HepG2 (cell line): ENCODE data around the gene FKBP5. TPM values are rescaled to one million over a fixed set of nuclear protein-coding genes. Genes with fewer than 3 reads are reported as not detected.
A peak's percentile ranks its signal among the peaks of the same experiment; 100 is the strongest.

Experiments used
- ATAC-seq: fragments of 200-7000 bp; cut with Tn5 transposase; 3 replicates; pipeline ENCODE4 v1.9.1; 2020; ENCODE audit warnings: mild to moderate bottlenecking, moderate library complexity
- BruUV-seq: library from RNA; stranded (reverse); fragments of 400-500 nt; replicated peaks from 2 replicates; lab custom pipeline; 2021; lab: Mats Ljungman, UMichigan
- CTCF ChIA-PET: fragments of 300-600 bp; formaldehyde crosslinking; extraction: SDS; loops from one replicate; lab custom pipeline; 2021; ENCODE audit warnings: low total read pairs, inconsistent platforms, low intra/inter-chr PET ratio; lab: Yijun Ruan, JAX
- POLR2A ChIA-PET: fragments of 350-600 bp; sonication (Branson Sonifier 250); formaldehyde crosslinking; loops from one replicate; lab custom pipeline; 2020; ENCODE audit warnings: antibody characterized with exemption, inconsistent platforms; lab: Yijun Ruan, JAX
- DNase-seq: peaks from one replicate; pipeline ENCODE4 v3.0.0-alpha.2; 2015; ENCODE audit warnings: low spot score
- FAIRE-seq: peaks from 3 replicates; lab custom pipeline; 2011; peaks lifted over from hg19 to GRCh38; lab: Jason Lieb, UNC
- H2AFZ ChIP-seq: one replicate; pipeline ENCODE4 v1.6.1; 2011; ENCODE audit warnings: low read length, inconsistent platforms
- H3K27ac ChIP-seq: fragments of 300-600 bp; 3 replicates; pipeline ENCODE4 v1.8.0; 2011; ENCODE audit warnings: mixed run types, mild to moderate bottlenecking, mixed read lengths, low read length, inconsistent platforms; ENCODE audit not compliant: insufficient read depth; ENCODE audit errors: extremely low read length
- H3K27me3 ChIP-seq, 2 experiments: fragments of 200-600 bp in 1 of 2; 2 replicates in 1 of 2; 3 replicates in 1 of 2; pipeline versions ENCODE4 v1.6.0 to v1.8.0; 2011; ENCODE audit warnings: low read length in 2 of 2, mild to moderate bottlenecking in 2 of 2, moderate library complexity in 2 of 2, inconsistent platforms in 1 of 2; ENCODE audit not compliant: insufficient read depth in 2 of 2, control insufficient read depth in 1 of 2
- H3K36me3 ChIP-seq, 2 experiments: fragments of 200-600 bp in 1 of 2; replicated peaks in 1 of 2; 2 replicates in 1 of 2; 3 replicates in 1 of 2; pipeline versions ENCODE4 v1.5.1 to v1.8.0; 2011; ENCODE audit warnings: low read length in 2 of 2, inconsistent platforms in 1 of 2; ENCODE audit not compliant: insufficient read depth in 2 of 2, control insufficient read depth in 1 of 2
- H3K4me1 ChIP-seq: 2 replicates; pipeline ENCODE4 v1.5.1; 2012; ENCODE audit warnings: low read length, inconsistent platforms; ENCODE audit not compliant: insufficient read depth
- H3K4me2 ChIP-seq: 2 replicates; pipeline ENCODE4 v1.6.0; 2011; ENCODE audit warnings: low read depth, low read length, inconsistent platforms
- H3K4me3 ChIP-seq, 3 experiments: fragments of 200-600 bp in 1 of 3; sonication (generic), shearing (Covaris generic) in 1 of 3; replicated peaks in 1 of 3; 2 replicates each; pipeline ENCODE4 v1.5.1; 2011 to 2016; ENCODE audit warnings: low read length in 3 of 3, inconsistent platforms in 2 of 3, low read depth in 2 of 3, mild to moderate bottlenecking in 2 of 3, control low read depth in 1 of 3, mixed read lengths in 1 of 3; ENCODE audit not compliant: insufficient read depth in 1 of 3
- H3K79me2 ChIP-seq: one replicate; pipeline ENCODE4 v1.6.1; 2011; ENCODE audit warnings: low read length, inconsistent platforms; ENCODE audit not compliant: insufficient read depth
- H3K9ac ChIP-seq: 2 replicates; pipeline ENCODE4 v1.6.0; 2011; ENCODE audit warnings: mild to moderate bottlenecking, low read depth, low read length, inconsistent platforms; ENCODE audit not compliant: insufficient read depth
- H3K9me3 ChIP-seq: 2 replicates; pipeline ENCODE4 v1.5.1; 2012; ENCODE audit warnings: mild to moderate bottlenecking, low read length
- H4K20me1 ChIP-seq: 2 replicates; pipeline ENCODE4 v1.6.0; 2011; ENCODE audit warnings: inconsistent platforms, mild to moderate bottlenecking, low read length, moderate library complexity; ENCODE audit not compliant: insufficient read depth
- CEBPB ChIP-seq: IDR thresholded peaks from 2 replicates; pipeline ENCODE4 v1.6.1; 2011; ENCODE audit warnings: low read depth, low read length, improper control_type of control experiment, borderline replicate concordance
- IKZF4 ChIP-seq: sonication (generic); formaldehyde crosslinking; IDR thresholded peaks from 2 replicates; pipeline ENCODE4 v1.5.1; 2020; ENCODE audit warnings: borderline replicate concordance, mild to moderate bottlenecking, low read depth, missing genetic modification reagents; ENCODE audit errors: not compliant biosample characterization
- KIAA2018 ChIP-seq: sonication (generic); formaldehyde crosslinking; IDR thresholded peaks from 2 replicates; pipeline ENCODE4 v1.5.0; 2020; ENCODE audit warnings: mild to moderate bottlenecking, missing genetic modification reagents, borderline replicate concordance
- LCORL ChIP-seq, 2 experiments: fragments of 450-650 bp in 1 of 2; sonication (generic) in 1 of 2; formaldehyde crosslinking in 1 of 2; IDR thresholded peaks; 2 replicates each; pipeline versions ENCODE4 v1.5.0 to v1.6.1; 2017 to 2020; ENCODE audit warnings: antibody characterized with exemption in 1 of 2, missing genetic modification reagents in 1 of 2
- MEIS1 ChIP-seq: sonication (generic); formaldehyde crosslinking; IDR thresholded peaks from 2 replicates; pipeline ENCODE4 v1.9.0; 2021; ENCODE audit warnings: mild to moderate bottlenecking, missing genetic modification reagents, moderate library complexity, borderline replicate concordance
- MLLT10 ChIP-seq: sonication (generic); formaldehyde crosslinking; IDR thresholded peaks from 2 replicates; pipeline ENCODE4 v1.4.0; 2020; ENCODE audit warnings: missing genetic modification reagents
- ZBTB42 ChIP-seq: sonication (generic); formaldehyde crosslinking; IDR thresholded peaks from 2 replicates; pipeline ENCODE4 v1.5.0; 2020; ENCODE audit warnings: mild to moderate bottlenecking, missing genetic modification reagents
- ZNF121 ChIP-seq: sonication (generic); formaldehyde crosslinking; IDR thresholded peaks from 2 replicates; pipeline ENCODE4 v1.5.0; 2020; ENCODE audit warnings: mild to moderate bottlenecking, missing genetic modification reagents
- ZNF446 ChIP-seq: sonication (generic); formaldehyde crosslinking; IDR thresholded peaks from 2 replicates; pipeline ENCODE4 v1.5.0; 2020; ENCODE audit warnings: mild to moderate bottlenecking, missing genetic modification reagents
- ZNF605 ChIP-seq: sonication (generic); formaldehyde crosslinking; IDR thresholded peaks from 2 replicates; pipeline ENCODE4 v1.8.0; 2022; ENCODE audit warnings: mild to moderate bottlenecking, missing genetic modification reagents
- WGBS: methylation state at CpG from one replicate; pipeline ENCODE4 v1.1.6; 2017; ENCODE audit warnings: low lambda C conversion rate; 5-methylcytosine and 5-hydroxymethylcytosine counted together
- in situ Hi-C: cut with HindIII; loops from 2 replicates; pipeline ENCODE4 v1.10.0; 2017; ENCODE audit warnings: low pct_unique_long_range_greater_than_20kb; ENCODE audit not compliant: extremely low pct_ligation_motif_present
- intact Hi-C: fragments of 100-400 bp; cut with micrococcal nuclease; formaldehyde crosslinking; loops from one replicate; pipeline ENCODE4 v1.10.0; 2022; ENCODE audit not compliant: unreplicated experiment
- polyA plus RNA-seq, 8 experiments: library from polyadenylated mRNA; depleted of rRNA in 3 of 8; stranded (reverse) in 7 of 8; unstranded in 1 of 8; fragments of >200 nt; fragmentation: Illumina TruSeq in 4 of 8; extraction: Trizol in 4 of 8; gene quantifications; 2 replicates each; pipeline versions ENCODE4 v1.2.1 to v1.2.3, GENCODE V29; 2011 to 2016; ENCODE audit warnings: low read depth in 4 of 8, missing spikeins in 1 of 8, mixed read lengths in 1 of 8; ENCODE audit not compliant: insufficient read depth in 1 of 8
- total RNA-seq, 5 experiments: library from RNA; depleted of rRNA; stranded (reverse); fragments of >200 nt; fragmentation: Illumina TruSeq; extraction: Trizol; gene quantifications; 2 replicates each; pipeline ENCODE4 v1.2.3, GENCODE V29; 2016; ENCODE audit warnings: low read depth in 1 of 5

The FKBP5 gene
- total and polyA plus RNA-seq, 2 of the 13 experiments (the other 11 are each of a cell fraction or from before 2014, with no cell fraction given), result 8.0 to 17.4 TPM

GRCh38 chr6:35590622-35591066 is 98.1 kb downstream of the FKBP5 start:
- intact Hi-C loops, result no loop called here
- DNase-seq (no peak), FAIRE-seq (no peak), ATAC-seq (no peak)
- H2AFZ ChIP-seq, result no peak overlapping the region
- no peak overlapping the region for H3K4me2 ChIP-seq
- H3K4me3 ChIP-seq, result no peak overlapping the region
- in situ Hi-C loops, result no loop called here
- no peak for TF ChIP-seq ZBTB42 (CRISPR knock-in tag)
- no peak for TF ChIP-seq LCORL (IDR thresholded peaks at IDR 0.05)
- no peak for TF ChIP-seq LCORL (CRISPR knock-in tag; IDR thresholded peaks at IDR 0.05)
- no peak for TF ChIP-seq MLLT10 (CRISPR knock-in tag)
- TF ChIP-seq ZNF605 (CRISPR knock-in tag), result no peak
- no peak for TF ChIP-seq IKZF4 (CRISPR knock-in tag)
- TF ChIP-seq CEBPB, result no peak
- H3K79me2 ChIP-seq, result no peaks in the 10 kb centered on the region
- no peaks in the 10 kb centered on the region for H3K9me3 ChIP-seq
- no peaks in the 10 kb centered on the region for H3K27me3 ChIP-seq
- no peaks in the 10 kb centered on the region for H3K4me1 ChIP-seq
- H3K36me3 ChIP-seq, result peaks cover 4 to 55% of the 10 kb centered on the region in 2 experiments
- WGBS, result 94% methylated on average over 6 of the region's 6 CpGs
- H3K27ac ChIP-seq, result no peak overlapping the region
- H3K9ac ChIP-seq, result no peak overlapping the region
- no TSS peak for BruUV-seq
- no peaks in the 10 kb centered on the region for H4K20me1 ChIP-seq
- ChIA-PET CTCF (no interaction called here), POLR2A (interaction anchor here (0.6 to 1.7 kb wide), 3 partner anchors 10 to 142 kb away, joined by 3 read pairs; no protein-coding TSS in a partner anchor)

GRCh38 chr6:35589904-35590303 is 98.8 kb downstream of the FKBP5 start:
- no peak overlapping the region for H3K27ac ChIP-seq
- ChIA-PET CTCF (no interaction called here), POLR2A (interaction anchor here (0.6 kb wide), 1 partner anchor 67 kb away, joined by 3 read pairs; no protein-coding TSS in a partner anchor)
- no peak for ATAC-seq
- H4K20me1 ChIP-seq, result no peaks in the 10 kb centered on the region
- 99% methylated on average over 3 of the region's 3 CpGs for WGBS
- TF ChIP-seq ZNF446 (CRISPR knock-in tag) (no peak), ZNF121 (peak; percentile 48; the same call in 1 of the 2 replicates), IKZF4 (CRISPR knock-in tag) (no peak), KIAA2018 (CRISPR knock-in tag) (no peak), MEIS1 (CRISPR knock-in tag) (no peak)
- H3K9me3 ChIP-seq, result no peaks in the 10 kb centered on the region
- DNase-seq, result no peak
- no peak overlapping the region for H2AFZ ChIP-seq
- intact Hi-C loops (no loop called here), in situ Hi-C loops (no loop called here)
- no peaks in the 10 kb centered on the region for H3K4me1 ChIP-seq
- H3K36me3 ChIP-seq, result peaks cover 4 to 56% of the 10 kb centered on the region in 2 experiments
- no peaks in the 10 kb centered on the region for H3K27me3 ChIP-seq
- FAIRE-seq, result no peak
- no peak overlapping the region for H3K4me2 ChIP-seq
- H3K79me2 ChIP-seq, result no peaks in the 10 kb centered on the region
- no peak overlapping the region for H3K4me3 ChIP-seq
- H3K9ac ChIP-seq, result no peak overlapping the region
- no TSS peak for BruUV-seq
